IMR-90 (cell line): ENCODE results near the gene ALPI. TPM values are rescaled to one million over a fixed set of nuclear protein-coding genes. Genes with fewer than 3 reads are reported as not detected.
A peak's percentile ranks its signal among the peaks of the same experiment; 100 is the strongest.

Experiments
- ATAC-seq: fragments of 200-7000 bp; cut with Tn5 transposase; 2 replicates; pipeline ENCODE4 v1.9.1; 2020; ENCODE audit warnings: low read depth, mild to moderate bottlenecking, moderate library complexity
- BruUV-seq: library from RNA; stranded (reverse); fragments of 400-500 nt; replicated peaks from 2 replicates; lab custom pipeline; 2021; lab: Mats Ljungman, UMichigan
- CTCF ChIA-PET: fragments of 300-600 bp; formaldehyde crosslinking; extraction: SDS; loops from one replicate; lab custom pipeline; 2021; ENCODE audit warnings: antibody characterized with exemption; lab: Yijun Ruan, JAX
- POLR2A ChIA-PET: fragments of 300-600 bp; sonication (Branson Sonifier 250); formaldehyde crosslinking; loops from one replicate; lab custom pipeline; 2022; ENCODE audit warnings: antibody characterized with exemption; ENCODE audit not compliant: unreplicated experiment; lab: Charles Lee
- DNase-seq: peaks from one replicate; pipeline ENCODE4 v3.0.0; 2013
- H2AFZ ChIP-seq: replicated peaks from 2 replicates; pipeline ENCODE3; 2013; ENCODE audit warnings: low read length, mild to moderate bottlenecking; ENCODE audit not compliant: poor library complexity
- H2AK5ac ChIP-seq: 2 replicates; pipeline ENCODE4 v1.6.1; 2013; ENCODE audit warnings: low read depth, low read length, inconsistent platforms
- H2AK9ac ChIP-seq: replicated peaks from 2 replicates; pipeline ENCODE3; 2013; ENCODE audit warnings: mild to moderate bottlenecking, low read depth, low read length, moderate library complexity; ENCODE audit not compliant: poor library complexity
- H2BK120ac ChIP-seq: 2 replicates; pipeline ENCODE4 v1.6.1; 2013; ENCODE audit warnings: low read depth, low read length, inconsistent platforms
- H2BK15ac ChIP-seq: 3 replicates; pipeline ENCODE4 v1.6.1; 2013; ENCODE audit warnings: low read depth, low read length, inconsistent platforms
- H2BK20ac ChIP-seq: 2 replicates; pipeline ENCODE4 v1.6.1; 2013; ENCODE audit warnings: low read depth, mild to moderate bottlenecking, inconsistent platforms, low read length, moderate library complexity
- H2BK5ac ChIP-seq: 2 replicates; pipeline ENCODE4 v1.6.1; 2013; ENCODE audit warnings: mild to moderate bottlenecking, low read depth, low read length, inconsistent platforms; ENCODE audit not compliant: poor library complexity, severe bottlenecking
- H3K14ac ChIP-seq: replicated peaks from 2 replicates; pipeline ENCODE4 v1.6.1; 2013; ENCODE audit warnings: low read depth, low read length, inconsistent platforms
- H3K18ac ChIP-seq: 2 replicates; pipeline ENCODE4 v1.6.1; 2013; ENCODE audit warnings: low read depth, low read length, control low read depth
- H3K23ac ChIP-seq: 2 replicates; pipeline ENCODE4 v1.6.1; 2013; ENCODE audit warnings: low read depth, low read length, inconsistent platforms
- H3K27ac ChIP-seq: 2 replicates; pipeline ENCODE4 v1.5.1; 2013; ENCODE audit warnings: mild to moderate bottlenecking, control low read depth, low read length; ENCODE audit not compliant: insufficient read depth
- H3K27me3 ChIP-seq: 2 replicates; pipeline ENCODE4 v1.6.1; 2013; ENCODE audit warnings: low read length; ENCODE audit not compliant: control insufficient read depth, insufficient read depth
- H3K36me3 ChIP-seq: 2 replicates; pipeline ENCODE4 v1.6.1; 2013; ENCODE audit warnings: low read length, mixed read lengths; ENCODE audit not compliant: control insufficient read depth, insufficient read depth
- H3K4ac ChIP-seq: 2 replicates; pipeline ENCODE4 v1.6.1; 2013; ENCODE audit warnings: low read depth, low read length, inconsistent platforms
- H3K4me1 ChIP-seq: 2 replicates; pipeline ENCODE4 v1.6.1; 2013; ENCODE audit warnings: low read length, mixed read lengths; ENCODE audit not compliant: control insufficient read depth, insufficient read depth
- H3K4me2 ChIP-seq: 2 replicates; pipeline ENCODE4 v1.6.1; 2013; ENCODE audit warnings: low read depth, mild to moderate bottlenecking, control low read depth, low read length, moderate library complexity
- H3K4me3 ChIP-seq: 2 replicates; pipeline ENCODE4 v1.5.1; 2013; ENCODE audit warnings: low read depth, mild to moderate bottlenecking, control low read depth, low read length, moderate library complexity; ENCODE audit not compliant: insufficient read depth
- H3K56ac ChIP-seq: 2 replicates; pipeline ENCODE4 v1.6.1; 2013; ENCODE audit warnings: low read length, inconsistent platforms; ENCODE audit not compliant: insufficient read depth; ENCODE audit errors: extremely low read depth
- H3K79me1 ChIP-seq, 2 experiments: 2 replicates each; pipeline ENCODE4 v1.6.1; 2013; ENCODE audit warnings: low read length in 2 of 2, inconsistent platforms in 1 of 2, low read depth in 1 of 2
- H3K9ac ChIP-seq: 2 replicates; pipeline ENCODE4 v1.6.1; 2013; ENCODE audit warnings: low read depth, low read length, control low read depth
- H3K9me1 ChIP-seq: 2 replicates; pipeline ENCODE4 v1.6.1; 2013; ENCODE audit warnings: low read length, inconsistent platforms; ENCODE audit not compliant: insufficient read depth
- H3K9me3 ChIP-seq: 2 replicates; pipeline ENCODE4 v1.6.1; 2013; ENCODE audit warnings: low read length; ENCODE audit not compliant: control insufficient read depth, insufficient read depth
- H4K20me1 ChIP-seq: 2 replicates; pipeline ENCODE4 v1.6.1; 2013; ENCODE audit warnings: low read length, inconsistent platforms; ENCODE audit not compliant: insufficient read depth
- H4K5ac ChIP-seq: 2 replicates; pipeline ENCODE4 v1.6.1; 2013; ENCODE audit warnings: mild to moderate bottlenecking, low read depth, low read length, control low read depth
- H4K8ac ChIP-seq, 2 experiments: 2 replicates each; pipeline ENCODE4 v1.6.1; 2013; ENCODE audit warnings: low read depth in 2 of 2, low read length in 2 of 2, control low read depth in 1 of 2, inconsistent platforms in 1 of 2
- H4K91ac ChIP-seq: 2 replicates; pipeline ENCODE4 v1.6.1; 2013; ENCODE audit warnings: low read depth, low read length, inconsistent platforms; ENCODE audit not compliant: insufficient read depth
- BHLHE40 ChIP-seq: fragments of 150-350 bp; IDR thresholded peaks from 2 replicates; pipeline ENCODE4 v1.6.1; 2016; ENCODE audit warnings: mild to moderate bottlenecking, low read depth, low read length
- CHD1 ChIP-seq: IDR thresholded peaks from 2 replicates; pipeline ENCODE4 v1.6.1; 2012; ENCODE audit warnings: low read depth, low read length, improper control_type of control experiment
- SMC3 ChIP-seq: fragments of 150-350 bp; IDR thresholded peaks from 2 replicates; pipeline ENCODE4 v1.6.1; 2016; ENCODE audit warnings: low read depth, mild to moderate bottlenecking, antibody characterized with exemption, low read length, moderate library complexity
- WGBS, 2 experiments: methylation state at CpG; one replicate each; pipeline versions ENCODE4 v1.1.5 to v1.1.7; 2013; ENCODE audit warnings: missing lambda C conversion rate in 2 of 2; ENCODE audit not compliant: insufficient read length in 1 of 2; ENCODE audit errors: extremely low coverage in 2 of 2; 5-methylcytosine and 5-hydroxymethylcytosine counted together
- dilution Hi-C: fragments of 300-500 bp; cut with HindIII; formaldehyde crosslinking; loops from one replicate; pipeline ENCODE4 v1.14.3; 2018; ENCODE audit warnings: low sequenced_read_pairs; ENCODE audit not compliant: unreplicated experiment
- in situ Hi-C: fragments of 300-500 bp; cut with MboI; formaldehyde crosslinking; loops from 3 replicates; pipeline ENCODE4 v1.14.3; 2019; ENCODE audit warnings: low sequenced_read_pairs, inconsistent platforms, mixed read lengths
- intact Hi-C: fragments of 100-400 bp; cut with micrococcal nuclease; formaldehyde crosslinking; loops from 2 replicates; pipeline ENCODE4 v1.10.0; 2022
- polyA plus RNA-seq, 3 experiments: library from polyadenylated mRNA; depleted of rRNA; stranded (reverse); fragments of >200 nt; gene quantifications; 2 replicates each; pipeline ENCODE4 v1.2.3, GENCODE V29; 2012; ENCODE audit warnings: low replicate concordance in 1 of 3
- total RNA-seq: library from RNA; depleted of rRNA; stranded (reverse); fragments of >200 nt; gene quantifications from 2 replicates; pipeline ENCODE4 v1.2.3, GENCODE V29; 2012

ALPI gene
- total and polyA plus RNA-seq, 2 of the 4 experiments (the other 2 are of a cell fraction), result not detected

DNA sequence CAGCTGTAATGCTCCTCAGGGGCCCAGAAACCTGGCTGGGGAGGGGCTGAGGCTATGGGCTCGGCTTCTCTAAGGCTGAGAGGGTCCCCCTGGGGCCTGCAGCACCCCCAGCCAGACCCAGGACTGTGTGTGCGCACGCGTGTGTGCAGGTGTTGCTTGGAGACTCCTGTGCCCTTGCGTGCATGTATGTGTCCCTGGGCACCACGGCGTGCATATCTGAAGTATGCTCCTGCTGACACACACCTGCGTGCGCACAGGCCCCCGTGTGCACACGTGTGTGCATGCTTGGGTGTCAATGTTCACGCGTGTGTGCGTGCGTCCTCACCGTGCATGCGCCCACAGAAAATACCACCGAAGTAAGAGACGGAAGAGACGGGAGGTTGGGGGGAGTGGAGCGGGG is 46.6 kb downstream of the ALPI start:
- intact Hi-C loops (loop anchor here (10.0 kb wide), 1 partner anchor 598 kb away; no protein-coding TSS in a partner anchor), in situ Hi-C loops (no loop called here), dilution Hi-C loops (no loop called here)
- Histone ChIP-seq H4K5ac (no peak overlapping the region), H2AFZ (peak overlapping the region; percentile 23), H3K27ac (no peak overlapping the region), H4K20me1 (no peaks in the 10 kb centered on the region), H3K56ac (no peak overlapping the region), H2AK5ac (no peak overlapping the region), H3K4me2 (peak overlapping the region; percentile 54; the same call in 1 of the 2 replicates), H2BK20ac (no peak overlapping the region), H3K4me3 (no peak overlapping the region), H3K14ac (no peak overlapping the region), H3K36me3 (no peaks in the 10 kb centered on the region), H4K91ac (no peak overlapping the region), H3K4me1 (no peaks in the 10 kb centered on the region), H3K27me3 (peaks cover 73% of the 10 kb centered on the region), H3K9me3 (no peaks in the 10 kb centered on the region), H3K4ac (no peak overlapping the region), H2BK120ac (no peak overlapping the region), H3K9me1 (no peaks in the 10 kb centered on the region), H3K9ac (no peak overlapping the region), H2AK9ac (no peak overlapping the region), H2BK5ac (no peak overlapping the region), H3K23ac (no peak overlapping the region), H3K79me1 (no peaks in the 10 kb centered on the region), H4K8ac (no peak overlapping the region), H3K18ac (no peak overlapping the region), H2BK15ac (no peak overlapping the region)
- BruUV-seq, result no TSS peak
- CTCF ChIA-PET, result no interaction called here
- ATAC-seq (no peak), DNase-seq (peak; percentile 6)
- no peak for TF ChIP-seq SMC3
- no peak for TF ChIP-seq CHD1
- peak; percentile 72; the same call in 1 of the 2 replicates for TF ChIP-seq BHLHE40
- POLR2A ChIA-PET, result no interaction called here
- WGBS, 2 experiments, result 14% methylated on average over 8 of the region's 21 CpGs; no CpG with 5 or more reads in 1 of the 2 experiments
